A549 (cell line): Measurements from ENCODE around the gene DLX1.

ENCODE experiments used
- BHLHE40 ChIP-seq: IDR thresholded peaks from 2 replicates; pipeline ENCODE4 v1.6.1; 2012; ENCODE audit warnings: low read depth, low read length, inconsistent platforms
- CHD4 ChIP-seq: fragments of 200-600 bp; sonication (generic); IDR thresholded peaks from 2 replicates; pipeline ENCODE4 v1.6.1; 2016; ENCODE audit warnings: antibody characterized with exemption, mild to moderate bottlenecking, borderline replicate concordance
- CTCF ChIP-seq: fragments of >200 bp; sonication (Bioruptor Twin); formaldehyde crosslinking; IDR thresholded peaks from 3 replicates; pipeline ENCODE4 v1.5.1; 2016
- HOXA7 ChIP-seq: fragments of 250-450 bp; sonication (Bioruptor Pico); IDR thresholded peaks from 2 replicates; pipeline ENCODE4 v1.5.0; 2020; ENCODE audit warnings: mild to moderate bottlenecking, moderate library complexity
- JUN ChIP-seq, 2 experiments: fragments of >200 bp; sonication (Bioruptor Twin); formaldehyde crosslinking; IDR thresholded peaks; 2 replicates in 1 of 2; 3 replicates in 1 of 2; pipeline ENCODE4 v1.6.1; 2016 to 2017
- JUNB ChIP-seq: fragments of >200 bp; sonication (Bioruptor Twin); formaldehyde crosslinking; IDR thresholded peaks from 2 replicates; pipeline ENCODE4 v1.6.1; 2016
- MAFK ChIP-seq: fragments of 450-650 bp; IDR thresholded peaks from 2 replicates; pipeline ENCODE4 v1.6.1; 2014; ENCODE audit not compliant: partially characterized antibody
- MAX ChIP-seq: IDR thresholded peaks from 2 replicates; pipeline ENCODE4 v1.6.1; 2012
- PHF8 ChIP-seq: fragments of 200-600 bp; sonication (generic); IDR thresholded peaks from 2 replicates; pipeline ENCODE4 v1.6.1; 2016; ENCODE audit warnings: low read depth, mild to moderate bottlenecking, antibody characterized with exemption, moderate library complexity, borderline replicate concordance
- POLR2A ChIP-seq: IDR thresholded peaks from 2 replicates; pipeline ENCODE4 v1.6.1; 2012; ENCODE audit warnings: mild to moderate bottlenecking, low read length
- RCOR1 ChIP-seq: fragments of 150-350 bp; IDR thresholded peaks from 2 replicates; pipeline ENCODE4 v1.6.1; 2014; ENCODE audit warnings: antibody characterized with exemption, low read length, low read depth
- REST ChIP-seq: fragments of 200-600 bp; sonication (generic); IDR thresholded peaks from 2 replicates; pipeline ENCODE4 v1.6.1; 2016; ENCODE audit warnings: antibody characterized with exemption, mild to moderate bottlenecking, moderate library complexity
- USF2 ChIP-seq: fragments of 450-650 bp; IDR thresholded peaks from 2 replicates; pipeline ENCODE4 v1.6.1; 2014; ENCODE audit warnings: antibody characterized with exemption
- ZC3H11A ChIP-seq: fragments of 450-650 bp; IDR thresholded peaks from 2 replicates; pipeline ENCODE4 v1.6.1; 2014; ENCODE audit warnings: antibody characterized with exemption, mild to moderate bottlenecking

GRCh38 chr2:172102391-172103359, 17.4 kb downstream of the DLX1 start, which contains the start of gene DLX2:
- 0 out of 2 replicates have a peak, but pooled peaks have one; percentile 20 for TF ChIP-seq POLR2A
- TF ChIP-seq CTCF: no peak
- no peak for TF ChIP-seq MAFK
- peak in 1 of 2 experiments; percentile 52; a peak in 1 of 5 replicates for TF ChIP-seq JUN (IDR thresholded peaks at IDR 0.05)
- TF ChIP-seq MAX: peak; percentile 82
- TF ChIP-seq ZC3H11A: no peak
- no peak for TF ChIP-seq REST
- peak; percentile 96 for TF ChIP-seq USF2
- no peak for TF ChIP-seq HOXA7 (CRISPR knock-in tag)
- no peak for TF ChIP-seq CHD4
- no peak for TF ChIP-seq RCOR1
- TF ChIP-seq JUNB: no peak
- TF ChIP-seq PHF8: peak; percentile 47; the same call in 1 of the 2 replicates
- peak; percentile 77 for TF ChIP-seq BHLHE40
